Adrenal gland (tissue), 12 donors: Measurements from ENCODE around the gene ANTXRL. TPM values are rescaled to one million over a fixed set of nuclear protein-coding genes. Genes with fewer than 3 reads are reported as not detected.
A peak's percentile ranks its signal among the peaks of the same experiment; 100 is the strongest.
"Not testable (repeated sequence)": the region's sequence is repeated elsewhere in the genome, so short reads cannot be mapped to it uniquely, and the experiment has no call there.

ENCODE experiments used
- DNase-seq, 7 donors: peaks; one replicate each; pipeline ENCODE4 v3.0.0-alpha.2; 2019 to 2020
- H3K27ac ChIP-seq, 5 donors: fragments of 200-600 bp; sonication (generic) in 4 of 5; 1 replicate in 3 of 5; 2 replicates in 2 of 5; pipeline versions ENCODE4 v1.5.1 to v1.8.0; 2016 to 2020; ENCODE audit warnings: mild to moderate bottlenecking in 1 of 5
- H3K27me3 ChIP-seq: fragments of 200-600 bp; 2 replicates; pipeline ENCODE4 v1.8.0; 2021
- H3K36me3 ChIP-seq, 2 donors: fragments of 200-600 bp; replicated peaks in 1 of 2; 1 replicate in 1 of 2; 2 replicates in 1 of 2; pipeline versions ENCODE4 v1.5.1 to v1.8.0; 2018 to 2022
- H3K4me1 ChIP-seq, 2 donors: fragments of 200-600 bp; replicated peaks in 1 of 2; 1 replicate in 1 of 2; 2 replicates in 1 of 2; pipeline versions ENCODE4 v1.5.1 to v1.8.0; 2018 to 2021
- H3K4me3 ChIP-seq, 4 donors: fragments of 200-600 bp; sonication (generic) in 3 of 4; one replicate each; pipeline ENCODE4 v1.5.1; 2016 to 2018
- H3K9me3 ChIP-seq, 3 donors: fragments of 200-600 bp; sonication (generic) in 1 of 3; replicated peaks in 1 of 3; 1 replicate in 2 of 3; 2 replicates in 1 of 3; pipeline versions ENCODE4 v1.5.1 to v1.8.0; 2016 to 2021
- POLR2A ChIP-seq, 2 donors: fragments of 450-650 bp; IDR thresholded peaks; one replicate each; pipeline ENCODE4 v1.6.1; 2017; ENCODE audit warnings: antibody characterized with exemption in 2 of 2, mild to moderate bottlenecking in 2 of 2, moderate library complexity in 1 of 2
- WGBS, 4 donors: extraction: QIAGEN DNeasy Blood & Tissue Kit in 2 of 4; methylation state at CpG; one replicate each; pipeline versions ENCODE4 v1.1.5 to v1.1.7; 2013 to 2017; 5-methylcytosine and 5-hydroxymethylcytosine counted together
- intact Hi-C, 2 donors: fragments of 100-400 bp; cut with DNase I; formaldehyde crosslinking; loops; one replicate each; pipeline versions ENCODE4 v1.14.1 to v1.15.0; 2022 to 2023
- polyA plus RNA-seq, 3 donors: library from polyadenylated mRNA; stranded (reverse); fragments of 200-250 nt in 2 of 3; fragments of 350-450 nt in 1 of 3; fragmentation: Illumina TruSeq in 1 of 3; extraction: RNeasy Lipid Tissue Mini Kit (QIAGEN cat#74804) in 1 of 3; gene quantifications; one replicate each; pipeline ENCODE4 v1.2.3, GENCODE V29; 2013 to 2014
- total RNA-seq, 9 donors: library from RNA; depleted of rRNA in 4 of 9; stranded (reverse); fragments of >200 nt in 4 of 9; fragments of 120-200 nt in 1 of 9; fragmentation: NEBNext Ultra II Directional in 1 of 9; extraction: Animal tissue kit (Norgen Biotek cat#: 25700) in 1 of 9; gene quantifications; one replicate each; pipeline versions ENCODE4 v1.1.0 to v1.2.4, GENCODE V29; 2013 to 2023
- TF ChIP-seq, protein P1 (sequence below), 6 experiments: fragments of 450-650 bp in 4 of 6; fragments of 200-600 bp in 2 of 6; sonication (generic) in 1 of 6; IDR thresholded peaks; 1 replicate in 5 of 6; 2 replicates in 1 of 6; pipeline versions ENCODE4 v1.5.1 to v1.8.0; 2016 to 2021; ENCODE audit warnings: antibody characterized with exemption in 6 of 6, mild to moderate bottlenecking in 2 of 6, moderate library complexity in 1 of 6
- donor health status: healthy with polysubstance abuse.
- donor health status: Bipolar disorder and iron deficiency.
- donor health status: DM: yes; HTN: yes; CAD: no.
- donor health status: DM: no; HTN: no; CAD: no.
- donor health status: DM: no; HTN: no; CAD: no.
- donor health status: DM: yes; HTN: yes; CAD: no.

The ANTXRL gene
- total and polyA plus RNA-seq, 12 donors = 0.11 to 1.3 (median 0.43) TPM; not detected in 6

- Histone ChIP-seq H3K27me3 (no peaks in the 10 kb centered on the region), H3K36me3 (no peaks in the 10 kb centered on the region), H3K4me3 (no peak overlapping the region), H3K27ac (no peak overlapping the region), H3K4me1 (no peaks in the 10 kb centered on the region), H3K9me3 (no peaks in the 10 kb centered on the region)
- intact Hi-C loops = no loop called here
- TF ChIP-seq POLR2A (IDR thresholded peaks at IDR 0.05) = no peak
- TF ChIP-seq, protein P1, sequence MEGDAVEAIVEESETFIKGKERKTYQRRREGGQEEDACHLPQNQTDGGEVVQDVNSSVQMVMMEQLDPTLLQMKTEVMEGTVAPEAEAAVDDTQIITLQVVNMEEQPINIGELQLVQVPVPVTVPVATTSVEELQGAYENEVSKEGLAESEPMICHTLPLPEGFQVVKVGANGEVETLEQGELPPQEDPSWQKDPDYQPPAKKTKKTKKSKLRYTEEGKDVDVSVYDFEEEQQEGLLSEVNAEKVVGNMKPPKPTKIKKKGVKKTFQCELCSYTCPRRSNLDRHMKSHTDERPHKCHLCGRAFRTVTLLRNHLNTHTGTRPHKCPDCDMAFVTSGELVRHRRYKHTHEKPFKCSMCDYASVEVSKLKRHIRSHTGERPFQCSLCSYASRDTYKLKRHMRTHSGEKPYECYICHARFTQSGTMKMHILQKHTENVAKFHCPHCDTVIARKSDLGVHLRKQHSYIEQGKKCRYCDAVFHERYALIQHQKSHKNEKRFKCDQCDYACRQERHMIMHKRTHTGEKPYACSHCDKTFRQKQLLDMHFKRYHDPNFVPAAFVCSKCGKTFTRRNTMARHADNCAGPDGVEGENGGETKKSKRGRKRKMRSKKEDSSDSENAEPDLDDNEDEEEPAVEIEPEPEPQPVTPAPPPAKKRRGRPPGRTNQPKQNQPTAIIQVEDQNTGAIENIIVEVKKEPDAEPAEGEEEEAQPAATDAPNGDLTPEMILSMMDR (IDR thresholded peaks at IDR 0.05) = no peak
- WGBS, 4 donors = 80 to 90% (median 84%) methylated on average over 4 to 9 of the region's 9 CpGs
- no peak for DNase-seq
Observed at GRCh38 chr10:46328853-46329689, 42.3 kb downstream of the ANTXRL start.

DNA sequence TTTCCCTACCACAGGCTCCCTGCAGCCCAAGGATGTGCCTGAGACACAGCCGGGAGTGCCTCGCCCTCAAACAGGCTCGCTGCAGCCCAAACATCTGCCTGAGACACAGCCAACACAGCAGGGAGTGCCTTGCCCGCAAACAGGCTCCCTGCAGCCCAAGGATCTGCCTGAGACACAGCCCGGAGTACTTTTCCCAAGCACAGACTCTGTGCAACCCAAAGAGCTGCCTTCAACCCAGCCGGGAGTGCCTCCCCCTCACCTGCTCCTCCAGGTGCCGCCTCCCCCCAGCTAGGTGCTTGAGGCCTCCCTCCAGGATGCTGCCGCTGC, 42.9 kb downstream of the ANTXRL start:
- Histone ChIP-seq H3K4me3 (no peak overlapping the region), H3K9me3 (no peaks in the 10 kb centered on the region), H3K27ac (no peak overlapping the region), H3K36me3 (no peaks in the 10 kb centered on the region), H3K4me1 (no peaks in the 10 kb centered on the region), H3K27me3 (no peaks in the 10 kb centered on the region)
- no peak for TF ChIP-seq POLR2A (IDR thresholded peaks at IDR 0.05)
- TF ChIP-seq, protein P1 (IDR thresholded peaks at IDR 0.05) = no peak
- 74 to 80% (median 76%) methylated on average over 2 to 8 of the region's 8 CpGs for WGBS, 4 donors
- no peak for DNase-seq
- intact Hi-C loops = no loop called here

- H3K4me3 ChIP-seq = no peak overlapping the region
- no peaks in the 10 kb centered on the region for H3K9me3 ChIP-seq
- no peaks in the 10 kb centered on the region for H3K27me3 ChIP-seq
- no peaks in the 10 kb centered on the region for H3K4me1 ChIP-seq
- H3K27ac ChIP-seq = no peak overlapping the region
- WGBS, 4 donors = 72 to 86% (median 80%) methylated on average over 2 to 3 of the region's 3 CpGs
- intact Hi-C loops = no loop called here
- H3K36me3 ChIP-seq = no peaks in the 10 kb centered on the region
- TF ChIP-seq, protein P1 (IDR thresholded peaks at IDR 0.05) = no peak
- no peak for TF ChIP-seq POLR2A (IDR thresholded peaks at IDR 0.05)
- no peak for DNase-seq
Observed at GRCh38 chr10:46330894-46331293, 44.1 kb downstream of the ANTXRL start.

GRCh38 chr10:46365484-46365883, 78.7 kb downstream of the ANTXRL start:
- 60 to 76% (median 72%) methylated on average over 2 to 4 of the region's 4 CpGs for WGBS, 4 donors
- intact Hi-C loops = not testable (repeated sequence)

DNA sequence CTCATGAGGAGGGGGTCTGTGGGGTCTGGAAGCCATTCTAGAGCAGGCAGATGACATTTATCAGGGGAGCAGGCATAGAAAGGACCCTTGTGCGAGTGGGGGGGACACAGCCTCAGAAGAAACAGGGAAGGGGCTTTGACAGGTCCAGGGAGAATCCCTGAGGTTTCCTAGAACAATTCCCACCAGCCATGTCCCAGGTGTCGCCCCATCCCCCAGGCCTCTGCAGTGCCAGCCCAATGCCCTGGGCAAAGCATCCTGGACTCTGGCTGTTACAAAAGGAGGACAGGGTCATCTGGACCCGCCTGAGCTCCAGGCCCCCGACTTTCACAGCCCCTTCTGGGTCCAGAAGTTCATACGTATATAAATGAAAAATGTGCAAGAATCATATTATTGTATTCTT, 80.4 kb downstream of the ANTXRL start:
- H3K27me3 ChIP-seq, H3K4me3 ChIP-seq, H3K4me1 ChIP-seq, DNase-seq, H3K27ac ChIP-seq, intact Hi-C loops, H3K9me3 ChIP-seq, H3K36me3 ChIP-seq: not testable (repeated sequence)
- 69% methylated on average over 2 of the region's 5 CpGs; no CpG with 5 or more reads in 3 of the 4 donors for WGBS, 4 donors

More at GRCh38 chr10:46365484-46365883, 78.7 kb downstream of the ANTXRL start:
- not testable (repeated sequence) for H3K27me3 ChIP-seq, H3K27ac ChIP-seq, H3K36me3 ChIP-seq, H3K4me1 ChIP-seq, DNase-seq, H3K9me3 ChIP-seq, H3K4me3 ChIP-seq

- WGBS, 4 donors = 57 to 75% (median 70%) methylated on average over 1 to 5 of the region's 8 CpGs; no CpG with 5 or more reads in 1 of the 4 donors
Observed at GRCh38 chr10:46367666-46368240, 81.0 kb downstream of the ANTXRL start.

GRCh38 chr10:46368956-46369355, 82.2 kb downstream of the ANTXRL start:
- H3K4me3 ChIP-seq, DNase-seq, H3K27ac ChIP-seq, intact Hi-C loops, H3K36me3 ChIP-seq, H3K27me3 ChIP-seq, H3K4me1 ChIP-seq, H3K9me3 ChIP-seq: not testable (repeated sequence)
- 92 to 93% methylated on average over 8 to 10 of the region's 11 CpGs; no CpG with 5 or more reads in 2 of the 4 donors for WGBS, 4 donors

More at GRCh38 chr10:46367666-46368240, 81.0 kb downstream of the ANTXRL start:
- H3K4me3 ChIP-seq, intact Hi-C loops, H3K9me3 ChIP-seq, H3K27me3 ChIP-seq, H3K27ac ChIP-seq, H3K4me1 ChIP-seq, H3K36me3 ChIP-seq: not testable (repeated sequence)
- DNase-seq = peak in 5 of 7 donors; percentile 18 to 57 (median 43)

DNA sequence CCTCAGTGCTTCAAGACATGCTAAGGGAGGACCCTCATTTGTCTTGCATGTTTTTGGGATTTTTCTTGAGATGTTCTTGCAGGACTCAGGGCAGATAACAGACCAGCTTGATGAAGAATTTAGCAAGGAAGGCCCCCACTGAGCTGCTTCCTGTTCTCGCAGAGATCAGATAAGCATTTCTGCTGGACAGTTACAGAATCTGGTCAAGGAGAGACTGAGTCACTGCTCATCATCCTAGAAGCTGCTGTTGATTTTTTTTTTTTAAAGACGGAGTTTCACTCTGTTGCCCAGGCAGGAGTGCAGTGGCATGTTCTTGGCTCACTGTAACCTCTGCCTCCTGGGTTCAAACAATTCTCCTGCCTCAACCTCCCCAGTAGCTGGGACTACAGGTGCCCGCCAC, 87.6 kb downstream of the ANTXRL start:
- H3K4me3 ChIP-seq, H3K27ac ChIP-seq, H3K27me3 ChIP-seq, H3K36me3 ChIP-seq, H3K4me1 ChIP-seq, intact Hi-C loops, H3K9me3 ChIP-seq: not testable (repeated sequence)
- DNase-seq = peak in 2 of 7 donors; percentile 18 to 31
- 36 to 42% (median 39%) methylated on average over 2 of the region's 3 CpGs; no CpG with 5 or more reads in 1 of the 4 donors for WGBS, 4 donors
